Chondrocyte (in vitro differentiated cells): Measurements from ENCODE around the gene C5. TPM values are rescaled to one million over a fixed set of nuclear protein-coding genes. Genes with fewer than 3 reads are reported as not detected.

Source experiments
- DNase-seq: peaks from one replicate; pipeline ENCODE4 v3.0.0; 2021; ENCODE audit warnings: mixed read lengths, low spot score
- H3K27ac Mint-ChIP-seq: one replicate; pipeline ENCODE4 v1.8.0; 2021; ENCODE audit warnings: mild to moderate bottlenecking, moderate library complexity, mixed read lengths; ENCODE audit not compliant: unreplicated experiment
- H3K27me3 Mint-ChIP-seq: 2 replicates; pipeline ENCODE4 v1.8.0; 2021; ENCODE audit warnings: low read depth, mixed read lengths
- H3K36me3 Mint-ChIP-seq: 2 replicates; pipeline ENCODE4 v1.8.0; 2021; ENCODE audit warnings: low read depth, mixed read lengths
- H3K4me1 Mint-ChIP-seq: 2 replicates; pipeline ENCODE4 v1.8.0; 2021; ENCODE audit warnings: low read depth, mild to moderate bottlenecking, mixed read lengths
- H3K4me3 Mint-ChIP-seq: one replicate; pipeline ENCODE4 v1.8.0; 2021; ENCODE audit warnings: mild to moderate bottlenecking, moderate library complexity, mixed read lengths; ENCODE audit not compliant: unreplicated experiment
- H3K9me3 Mint-ChIP-seq: 2 replicates; pipeline ENCODE4 v1.8.0; 2021; ENCODE audit warnings: low read depth, mixed read lengths
- total RNA-seq: library from RNA; stranded (reverse); gene quantifications from 3 replicates; pipeline ENCODE4 v1.2.1, GENCODE V29; 2021
- TF ChIP-seq, protein P1 (sequence below): fragments of 200-600 bp; sonication (generic); IDR thresholded peaks from 2 replicates; pipeline ENCODE4 v1.5.0; 2021; ENCODE audit warnings: antibody characterized with exemption, mild to moderate bottlenecking, moderate library complexity

The C5 gene
- total RNA-seq, 1 donor from 2014 or later, result 3.0 TPM

DNA sequence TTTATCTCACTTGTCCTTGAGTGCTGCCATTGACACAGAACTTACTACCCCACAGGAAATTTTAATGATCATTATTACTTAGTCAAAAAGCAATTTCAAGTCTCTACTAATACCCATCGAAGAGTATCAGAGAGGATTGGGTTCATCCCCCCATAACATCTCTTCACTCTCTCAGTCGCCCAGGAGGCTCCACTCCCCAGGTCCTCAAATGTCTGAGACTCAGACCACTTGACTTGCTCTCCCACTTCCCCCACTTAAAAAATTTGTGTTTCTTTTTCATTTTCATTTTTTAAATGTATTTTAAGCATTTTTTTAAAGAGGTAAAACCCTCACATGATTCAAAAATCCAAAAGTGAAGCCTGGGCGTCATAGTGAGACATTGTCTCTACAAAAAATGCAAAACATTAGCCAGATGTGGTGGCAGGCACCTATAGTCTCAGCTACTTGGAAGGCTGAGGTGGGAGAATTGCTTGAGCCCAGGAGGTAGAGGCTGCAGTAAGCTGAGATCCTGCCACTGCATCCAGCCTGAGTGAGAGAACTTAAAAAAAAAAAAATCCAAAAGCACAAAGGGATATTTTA, 66.7 kb downstream of the C5 start:
- Mint-ChIP-seq H3K27ac (no peak overlapping the region), H3K27me3 (no peaks in the 10 kb centered on the region), H3K9me3 (no peaks in the 10 kb centered on the region), H3K4me3 (no peak overlapping the region), H3K36me3 (peaks cover 7% of the 10 kb centered on the region), H3K4me1 (peaks cover 2% of the 10 kb centered on the region)
- DNase-seq, result no peak
- TF ChIP-seq, protein P1, sequence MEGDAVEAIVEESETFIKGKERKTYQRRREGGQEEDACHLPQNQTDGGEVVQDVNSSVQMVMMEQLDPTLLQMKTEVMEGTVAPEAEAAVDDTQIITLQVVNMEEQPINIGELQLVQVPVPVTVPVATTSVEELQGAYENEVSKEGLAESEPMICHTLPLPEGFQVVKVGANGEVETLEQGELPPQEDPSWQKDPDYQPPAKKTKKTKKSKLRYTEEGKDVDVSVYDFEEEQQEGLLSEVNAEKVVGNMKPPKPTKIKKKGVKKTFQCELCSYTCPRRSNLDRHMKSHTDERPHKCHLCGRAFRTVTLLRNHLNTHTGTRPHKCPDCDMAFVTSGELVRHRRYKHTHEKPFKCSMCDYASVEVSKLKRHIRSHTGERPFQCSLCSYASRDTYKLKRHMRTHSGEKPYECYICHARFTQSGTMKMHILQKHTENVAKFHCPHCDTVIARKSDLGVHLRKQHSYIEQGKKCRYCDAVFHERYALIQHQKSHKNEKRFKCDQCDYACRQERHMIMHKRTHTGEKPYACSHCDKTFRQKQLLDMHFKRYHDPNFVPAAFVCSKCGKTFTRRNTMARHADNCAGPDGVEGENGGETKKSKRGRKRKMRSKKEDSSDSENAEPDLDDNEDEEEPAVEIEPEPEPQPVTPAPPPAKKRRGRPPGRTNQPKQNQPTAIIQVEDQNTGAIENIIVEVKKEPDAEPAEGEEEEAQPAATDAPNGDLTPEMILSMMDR, result no peak

DNA sequence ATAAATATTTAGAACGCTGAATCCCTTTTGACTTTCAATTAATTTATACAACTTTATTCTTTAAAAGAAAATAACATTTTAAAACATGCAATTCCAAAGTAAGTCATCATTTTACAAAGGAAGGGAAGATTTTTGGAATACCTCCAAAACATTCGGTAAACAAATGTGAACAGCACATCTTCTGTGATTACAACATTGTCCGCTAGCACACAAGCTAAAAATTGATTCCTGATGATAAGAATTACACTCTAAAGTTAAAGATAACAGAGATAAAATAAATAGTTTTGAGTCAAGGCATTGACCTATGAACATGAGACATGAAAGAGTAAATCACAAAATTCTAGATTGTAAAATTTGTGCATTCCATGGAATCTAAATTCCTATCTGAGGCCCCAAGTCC, 67.2 kb downstream of the C5 start:
- Mint-ChIP-seq H3K4me3 (no peak overlapping the region), H3K9me3 (no peaks in the 10 kb centered on the region), H3K27ac (no peak overlapping the region), H3K4me1 (peaks cover 2% of the 10 kb centered on the region), H3K27me3 (no peaks in the 10 kb centered on the region), H3K36me3 (peaks cover 4% of the 10 kb centered on the region)
- DNase-seq, result no peak
- TF ChIP-seq, protein P1, result no peak

- H3K27me3 Mint-ChIP-seq, result no peaks in the 10 kb centered on the region
- no peak overlapping the region for H3K27ac Mint-ChIP-seq
- H3K4me1 Mint-ChIP-seq, result peaks cover 2% of the 10 kb centered on the region
- peaks cover 4% of the 10 kb centered on the region for H3K36me3 Mint-ChIP-seq
- TF ChIP-seq, protein P1, result no peak
- no peaks in the 10 kb centered on the region for H3K9me3 Mint-ChIP-seq
- no peak overlapping the region for H3K4me3 Mint-ChIP-seq
- DNase-seq, result no peak
These were observed 69.1 kb downstream of the C5 start for GRCh38 chr9:120980951-120981350.

GRCh38 chr9:120979797-120980196, 70.3 kb downstream of the C5 start:
- Mint-ChIP-seq H3K4me1 (no peaks in the 10 kb centered on the region), H3K9me3 (no peaks in the 10 kb centered on the region), H3K27ac (no peak overlapping the region), H3K27me3 (no peaks in the 10 kb centered on the region), H3K4me3 (no peak overlapping the region), H3K36me3 (peaks cover 4% of the 10 kb centered on the region)
- DNase-seq, result no peak
- TF ChIP-seq, protein P1, result no peak

- H3K9me3 Mint-ChIP-seq, result no peaks in the 10 kb centered on the region
- peaks cover 5% of the 10 kb centered on the region for H3K4me1 Mint-ChIP-seq
- TF ChIP-seq, protein P1, result no peak
- H3K27ac Mint-ChIP-seq, result no peak overlapping the region
- H3K4me3 Mint-ChIP-seq, result no peak overlapping the region
- no peaks in the 10 kb centered on the region for H3K27me3 Mint-ChIP-seq
- no peak for DNase-seq
- peaks cover 4% of the 10 kb centered on the region for H3K36me3 Mint-ChIP-seq
These were observed 71.1 kb downstream of the C5 start for GRCh38 chr9:120978987-120979386.
